Mucosa of descending colon (tissue), 3 donors: ENCODE results near the gene FPR2. TPM values are rescaled to one million over a fixed set of nuclear protein-coding genes. Genes with fewer than 3 reads are reported as not detected.
A peak's percentile ranks its signal among the peaks of the same experiment; 100 is the strongest.

Experiments used
- ATAC-seq: fragments of 200-7000 bp; cut with Tn5 transposase; one replicate; pipeline ENCODE4 v1.9.1; 2020; ENCODE audit warnings: mild to moderate bottlenecking, moderate library complexity
- DNase-seq, 3 donors: peaks; one replicate each; pipeline ENCODE4 v3.0.0-alpha.2; 2020
- H3K36me3 ChIP-seq: fragments of 200-600 bp; one replicate; pipeline ENCODE4 v1.8.0; 2021; ENCODE audit warnings: low read depth, mild to moderate bottlenecking
- H3K4me1 ChIP-seq: fragments of 200-600 bp; one replicate; pipeline ENCODE4 v1.8.0; 2021; ENCODE audit warnings: low read depth, mild to moderate bottlenecking
- H3K4me3 ChIP-seq: fragments of 200-600 bp; one replicate; pipeline ENCODE4 v1.8.0; 2021; ENCODE audit warnings: mild to moderate bottlenecking
- H3K9me3 ChIP-seq: fragments of 200-600 bp; one replicate; pipeline ENCODE4 v1.8.0; 2021; ENCODE audit warnings: mild to moderate bottlenecking
- intact Hi-C, 2 donors: fragments of 100-400 bp; cut with DNase I in 1 of 2; cut with micrococcal nuclease in 1 of 2; formaldehyde crosslinking; loops; one replicate each; pipeline versions ENCODE4 v1.11.0 to v1.11.1; 2022; cut with DNase I, micrococcal nuclease
- total RNA-seq, 3 donors: library from RNA; stranded (reverse); fragmentation: NEBNext Ultra II Directional in 2 of 3; extraction: Animal tissue kit (Norgen Biotek cat#: 25700) in 2 of 3; gene quantifications; one replicate each; pipeline versions ENCODE4 v1.2.1 to v1.2.4, GENCODE V29; 2021 to 2023
- TF ChIP-seq, protein P1 (sequence below): fragments of 200-600 bp; IDR thresholded peaks from one replicate; pipeline ENCODE4 v1.8.0; 2022; ENCODE audit warnings: antibody characterized with exemption, mild to moderate bottlenecking
- donor health status: DM: no; HTN: no; CAD: no; lungs with moderate emphysema.
- donor health status: DM: no; HTN: no; CAD: no.
- donor health status: DM: no; HTN: yes; CAD: no.

The FPR2 gene
- total RNA-seq, 3 donors from 2014 or later = 0.41 to 2.7 TPM; not detected in 1

DNA sequence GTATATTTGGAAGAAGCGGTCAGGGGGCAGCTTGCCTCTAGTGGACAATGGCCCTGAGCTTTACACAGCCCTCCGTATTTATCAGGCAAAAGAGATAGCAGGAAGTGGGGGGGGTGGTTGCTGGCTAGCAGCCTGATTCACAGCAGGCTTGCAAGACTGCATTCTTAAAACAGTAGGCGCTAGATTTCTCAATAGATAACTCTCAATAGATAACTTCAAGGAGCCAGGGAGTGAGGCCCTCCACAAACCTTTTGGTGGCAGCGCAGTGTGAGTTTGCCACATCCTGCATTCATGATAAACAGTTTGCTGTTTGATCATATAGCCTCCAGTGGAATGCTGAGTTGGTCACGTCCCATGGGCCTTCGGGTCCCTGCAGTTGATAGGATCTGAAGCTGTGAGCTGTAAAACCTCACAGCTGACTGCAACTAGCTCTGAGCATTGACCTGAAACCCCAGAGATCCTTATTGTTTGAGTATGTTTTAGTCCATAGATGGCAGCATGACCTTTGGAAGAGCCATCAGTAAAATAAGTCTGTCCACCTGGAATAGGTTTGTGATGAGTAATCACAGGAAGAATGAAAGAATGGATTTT, 46.2 kb downstream of the FPR2 start:
- DNase-seq (peak in 2 of 3 donors; percentile 25 to 55), ATAC-seq (no peak)
- TF ChIP-seq, protein P1, sequence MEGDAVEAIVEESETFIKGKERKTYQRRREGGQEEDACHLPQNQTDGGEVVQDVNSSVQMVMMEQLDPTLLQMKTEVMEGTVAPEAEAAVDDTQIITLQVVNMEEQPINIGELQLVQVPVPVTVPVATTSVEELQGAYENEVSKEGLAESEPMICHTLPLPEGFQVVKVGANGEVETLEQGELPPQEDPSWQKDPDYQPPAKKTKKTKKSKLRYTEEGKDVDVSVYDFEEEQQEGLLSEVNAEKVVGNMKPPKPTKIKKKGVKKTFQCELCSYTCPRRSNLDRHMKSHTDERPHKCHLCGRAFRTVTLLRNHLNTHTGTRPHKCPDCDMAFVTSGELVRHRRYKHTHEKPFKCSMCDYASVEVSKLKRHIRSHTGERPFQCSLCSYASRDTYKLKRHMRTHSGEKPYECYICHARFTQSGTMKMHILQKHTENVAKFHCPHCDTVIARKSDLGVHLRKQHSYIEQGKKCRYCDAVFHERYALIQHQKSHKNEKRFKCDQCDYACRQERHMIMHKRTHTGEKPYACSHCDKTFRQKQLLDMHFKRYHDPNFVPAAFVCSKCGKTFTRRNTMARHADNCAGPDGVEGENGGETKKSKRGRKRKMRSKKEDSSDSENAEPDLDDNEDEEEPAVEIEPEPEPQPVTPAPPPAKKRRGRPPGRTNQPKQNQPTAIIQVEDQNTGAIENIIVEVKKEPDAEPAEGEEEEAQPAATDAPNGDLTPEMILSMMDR = no peak

DNA sequence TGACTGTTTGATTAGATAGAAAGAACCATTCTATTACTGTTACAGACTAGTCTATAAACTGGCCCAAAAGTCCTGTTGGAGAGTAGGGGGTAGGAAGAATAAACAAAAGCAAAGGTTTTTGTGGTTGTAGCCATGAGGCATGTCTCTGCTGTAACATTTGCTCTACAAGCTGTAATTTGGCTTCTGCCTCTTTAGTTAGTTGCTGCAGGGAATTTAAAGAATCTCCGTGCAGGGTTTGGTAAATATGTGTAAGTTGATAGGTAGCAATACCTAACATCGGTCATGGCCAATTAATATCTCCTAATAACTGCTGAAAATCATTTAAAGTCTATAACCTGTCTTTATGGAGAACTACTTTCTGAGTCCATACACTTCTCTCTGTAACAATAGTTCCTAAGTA, 46.9 kb downstream of the FPR2 start:
- intact Hi-C loops = no loop called here
- TF ChIP-seq, protein P1 = no peak
- Histone ChIP-seq H3K9me3 (peaks cover 4% of the 10 kb centered on the region), H3K4me3 (no peak overlapping the region), H3K4me1 (no peaks in the 10 kb centered on the region), H3K36me3 (no peaks in the 10 kb centered on the region)
- DNase-seq = no peak
- ATAC-seq = no peak

More for the DNA sequence above, 46.2 kb downstream of the FPR2 start:
- Histone ChIP-seq H3K9me3 (no peaks in the 10 kb centered on the region), H3K36me3 (no peaks in the 10 kb centered on the region), H3K4me3 (no peak overlapping the region), H3K4me1 (no peaks in the 10 kb centered on the region)
- intact Hi-C loops = no loop called here

DNA sequence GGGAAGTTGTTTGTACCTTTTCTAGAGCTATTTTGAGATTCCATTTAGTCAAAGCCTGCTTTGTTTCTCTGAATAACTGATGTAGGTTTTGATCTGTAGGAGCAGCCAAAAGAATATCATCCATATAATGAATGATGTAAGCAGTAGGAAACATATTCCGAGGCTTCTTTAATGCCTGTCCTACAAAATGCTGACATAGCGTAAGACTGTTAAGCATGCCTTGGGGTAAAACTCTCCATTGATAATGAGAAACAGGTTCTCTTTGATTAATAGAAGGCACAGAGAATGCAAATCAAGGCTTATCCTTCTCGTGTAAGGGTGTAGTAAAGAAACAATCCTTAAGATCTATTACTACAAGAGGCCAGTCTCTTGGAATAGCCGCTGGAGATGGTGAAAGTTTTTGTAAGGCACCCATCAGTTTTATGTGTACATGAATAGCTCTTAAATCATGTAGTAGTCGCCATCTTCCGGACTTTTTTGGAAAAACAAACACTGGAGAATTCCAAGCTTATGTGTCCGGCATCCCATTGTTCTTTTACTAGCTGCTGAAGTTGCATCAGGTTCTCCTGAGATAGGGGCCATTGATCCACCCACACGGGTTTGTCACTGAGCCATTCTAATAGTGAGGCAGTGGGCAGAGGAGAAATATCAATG, 47.5 kb downstream of the FPR2 start:
- no peaks in the 10 kb centered on the region for H3K36me3 ChIP-seq
- no peaks in the 10 kb centered on the region for H3K4me1 ChIP-seq
- intact Hi-C loops = no loop called here
- no peak for ATAC-seq
- TF ChIP-seq, protein P1 = no peak
- DNase-seq = no peak
- no peak overlapping the region for H3K4me3 ChIP-seq
- H3K9me3 ChIP-seq = peaks cover 4% of the 10 kb centered on the region

DNA sequence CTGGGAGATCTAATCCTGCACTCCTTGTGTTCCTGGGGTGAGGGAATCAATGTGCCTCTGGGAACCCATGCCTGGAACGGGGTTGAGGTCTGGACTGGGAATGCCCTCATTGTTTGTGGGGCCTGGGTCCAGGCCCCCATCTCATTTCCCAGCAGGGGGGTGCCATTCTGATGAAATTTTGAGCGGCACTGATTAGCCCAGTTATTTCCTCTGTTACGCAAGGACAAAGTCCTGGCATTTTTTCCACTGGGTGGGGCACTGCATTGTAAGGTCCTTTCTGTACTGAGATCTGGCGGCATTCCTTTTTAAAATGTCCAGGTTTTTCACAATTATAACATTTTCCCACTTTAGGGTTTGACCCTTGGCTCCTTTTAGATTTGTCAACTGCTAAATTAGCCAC, 48.8 kb downstream of the FPR2 start:
- DNase-seq = no peak
- ATAC-seq = no peak
- TF ChIP-seq, protein P1 = no peak
- Histone ChIP-seq H3K36me3 (no peaks in the 10 kb centered on the region), H3K4me3 (no peak overlapping the region), H3K4me1 (no peaks in the 10 kb centered on the region), H3K9me3 (peaks cover 15% of the 10 kb centered on the region)
- intact Hi-C loops = no loop called here

DNA sequence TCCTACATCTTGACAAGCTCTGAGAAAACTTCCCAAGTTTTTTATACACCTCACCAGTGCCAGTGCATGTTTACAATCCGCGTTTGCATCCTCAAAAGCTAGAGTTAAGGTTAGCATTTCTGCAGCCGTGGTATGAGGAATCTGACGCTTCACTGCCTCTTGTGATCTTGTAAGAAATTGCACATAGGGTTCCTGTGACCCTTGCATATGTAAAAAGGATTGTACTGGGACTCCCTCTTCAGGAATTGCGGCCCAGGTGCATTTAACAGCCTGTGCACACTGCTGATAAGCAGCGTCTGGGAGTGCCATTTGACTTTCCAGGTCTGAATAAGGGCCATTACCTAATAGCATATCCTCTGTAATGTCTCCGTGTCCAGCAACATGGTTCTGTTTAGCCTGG, 49.2 kb downstream of the FPR2 start:
- H3K4me3 ChIP-seq = no peak overlapping the region
- ATAC-seq = no peak
- no peaks in the 10 kb centered on the region for H3K4me1 ChIP-seq
- peaks cover 15% of the 10 kb centered on the region for H3K9me3 ChIP-seq
- intact Hi-C loops = no loop called here
- H3K36me3 ChIP-seq = no peaks in the 10 kb centered on the region
- TF ChIP-seq, protein P1 = no peak
- no peak for DNase-seq
